Measurements from ENCODE around the gene ATP6V0A1. TPM values are rescaled to one million over a fixed set of nuclear protein-coding genes. Genes with fewer than 3 reads are reported as not detected.
"Not testable (repeated sequence)": the region's sequence is repeated elsewhere in the genome, so short reads cannot be mapped to it uniquely, and the experiment has no call there.

Gene ATP6V0A1
- 7.8 and 11.4 TPM in 2 replicates for total RNA-seq

DNA sequence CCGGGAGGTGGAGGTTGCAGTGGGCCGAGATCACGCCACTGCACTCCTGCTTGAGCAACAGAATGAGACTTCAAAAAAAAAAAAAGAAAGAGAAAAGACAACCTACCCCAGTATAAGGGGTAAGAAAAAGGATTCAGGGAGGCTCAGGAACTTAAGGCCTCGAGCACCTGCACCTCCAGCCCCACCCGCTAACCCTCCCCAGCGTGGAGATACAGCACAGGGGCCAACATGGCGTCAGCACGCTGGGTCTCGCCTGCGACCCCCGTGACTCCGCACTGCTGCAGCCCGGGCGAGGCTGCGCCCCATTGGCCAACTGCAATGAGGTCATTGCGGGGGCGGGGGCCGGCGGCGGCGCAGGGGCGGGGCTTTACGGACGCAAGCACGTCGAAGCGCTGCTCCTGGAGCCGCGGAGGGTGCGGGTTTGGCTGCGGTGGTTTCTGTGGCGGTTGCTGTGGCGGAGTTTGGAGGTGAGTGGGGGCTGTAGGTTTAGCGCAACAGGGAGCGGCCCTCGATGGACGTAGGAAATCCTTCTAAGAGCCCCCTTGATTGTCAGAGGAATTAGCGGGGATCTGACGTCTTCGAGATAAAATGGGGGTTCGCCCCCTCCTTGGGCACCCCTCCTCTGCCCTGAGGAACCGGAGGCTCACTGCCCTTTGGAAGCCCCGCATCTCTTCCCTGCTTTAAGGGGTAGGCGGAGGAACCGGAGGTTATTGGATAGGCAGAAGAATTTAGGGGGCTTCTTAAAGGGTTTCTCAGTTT is at the start of gene ATP6V0A1:
Gene ATP6V0A1 (plus strand): TSS at position 382 of the 759 bp plus-strand sequence. CDS start 2,017 bp downstream, outside the sequence.
- intact Hi-C loops (cut with micrococcal nuclease) = loop anchor here (1.0 kb wide), 1 partner anchor 59 kb away; no protein-coding TSS in a partner anchor

DNA sequence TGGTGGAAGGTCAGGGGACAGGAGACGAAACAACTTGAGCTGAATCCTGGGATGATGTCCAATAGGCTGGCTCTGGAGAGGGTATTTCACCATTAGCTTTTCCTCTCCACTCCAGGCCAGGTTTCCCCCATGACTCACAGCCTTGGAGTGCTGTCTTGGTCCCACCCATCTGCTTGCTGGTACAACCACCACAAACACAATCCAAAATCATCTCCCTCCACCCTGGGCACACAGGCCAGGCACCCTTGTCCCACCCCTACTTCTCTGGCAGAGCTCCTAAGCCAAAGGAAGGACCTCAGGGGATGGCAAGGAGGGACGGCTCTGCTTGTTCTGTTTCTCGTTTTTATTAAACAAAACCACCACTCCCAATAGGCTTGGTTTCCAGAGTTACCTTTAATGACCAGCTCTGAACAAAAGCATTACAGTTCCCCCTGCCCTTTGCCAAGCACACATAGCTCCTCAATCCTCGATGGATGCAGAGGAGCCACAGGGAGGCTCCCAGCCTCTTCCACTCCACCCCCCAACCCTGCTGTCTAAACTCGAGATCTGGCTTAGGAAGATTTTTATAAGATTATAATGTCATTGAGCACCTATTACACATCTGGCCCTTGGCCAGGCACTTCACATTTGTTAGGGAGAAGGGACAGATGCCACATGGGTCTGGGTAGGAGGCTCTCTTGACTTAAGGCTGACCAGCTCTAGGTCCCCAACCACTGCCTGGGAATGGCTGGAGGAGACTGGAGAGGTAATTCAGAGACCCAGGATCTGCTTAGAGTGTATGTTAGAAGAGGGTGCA is 49.0 kb upstream of the ATP6V0A1 start:
- intact Hi-C loops (cut with micrococcal nuclease) = no loop called here

DNA sequence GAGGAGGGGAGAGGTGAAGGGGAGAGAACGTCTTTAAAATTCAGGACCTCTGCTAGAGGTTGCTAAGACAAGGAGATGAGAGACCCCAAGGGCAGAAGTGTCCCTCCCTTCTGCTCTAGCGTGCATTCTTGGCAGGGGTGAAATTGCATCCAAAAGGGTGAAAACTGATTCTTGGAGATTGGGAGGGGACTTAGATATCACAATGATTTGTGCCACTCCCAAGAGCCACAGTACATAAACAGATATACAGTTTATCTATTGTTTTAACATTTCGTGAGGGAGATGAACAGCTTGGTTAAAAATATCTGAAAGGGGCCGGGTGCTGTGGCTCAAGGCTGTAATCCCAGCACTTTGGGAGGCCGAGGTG is 48.4 kb upstream of the ATP6V0A1 start:
- intact Hi-C loops (cut with micrococcal nuclease) = no loop called here

DNA sequence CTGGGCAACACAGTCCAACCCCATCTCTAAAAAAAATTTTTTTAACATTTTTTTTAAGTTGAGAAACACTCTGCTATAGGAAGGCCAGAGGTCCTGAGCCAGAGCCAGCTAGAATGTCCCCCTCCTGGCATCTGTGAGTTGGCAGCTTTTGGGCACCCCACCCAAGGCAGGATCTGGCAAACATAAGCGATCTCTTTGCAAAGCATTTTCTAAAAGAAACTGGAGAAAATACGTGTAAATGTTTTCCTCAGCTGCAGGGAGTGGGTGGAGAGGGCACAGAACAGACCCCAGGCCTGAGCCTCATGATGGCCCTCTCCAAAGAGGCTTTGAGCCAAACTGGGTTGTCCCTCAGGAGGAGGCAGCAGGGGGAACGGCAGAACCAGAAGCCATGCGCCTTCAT is 47.3 kb upstream of the ATP6V0A1 start:
- intact Hi-C loops (cut with micrococcal nuclease) = no loop called here

DNA sequence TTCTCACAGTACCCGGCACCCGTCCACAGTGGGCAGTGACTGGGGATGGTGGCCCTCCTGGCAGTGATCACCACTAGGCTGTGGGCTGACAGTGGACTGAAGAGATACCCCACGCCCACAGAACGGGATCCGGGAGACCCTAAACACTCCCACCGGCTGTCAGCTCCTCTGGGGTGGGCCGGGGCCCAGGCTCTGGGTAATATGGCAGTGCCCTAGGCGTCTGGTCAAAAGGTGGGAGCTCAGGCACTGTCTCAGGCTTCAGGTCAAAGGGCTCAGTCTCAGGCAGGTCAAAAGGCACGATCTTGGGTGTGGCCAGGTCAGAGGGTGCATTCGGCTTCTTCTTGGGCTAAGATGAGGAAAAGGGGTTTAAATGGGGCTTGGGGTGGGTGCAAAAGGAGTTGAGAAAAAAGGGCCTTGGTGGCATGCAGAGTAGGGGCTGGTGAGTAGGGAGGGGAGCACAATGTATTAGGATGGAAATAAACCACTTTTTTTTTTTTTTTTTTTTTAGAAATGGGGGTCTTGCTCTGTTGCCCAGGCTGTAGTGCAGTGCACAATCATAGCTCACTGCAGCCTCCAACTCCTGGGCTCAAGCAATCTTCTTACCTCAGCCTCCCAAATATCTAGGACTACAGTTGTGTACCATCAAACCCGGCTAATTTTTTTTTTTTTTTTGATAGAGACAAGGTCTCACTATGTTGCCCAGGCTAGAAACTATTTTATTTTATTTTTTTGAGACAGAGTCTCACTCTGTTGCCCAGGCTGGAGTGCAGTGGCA is 46.6 kb upstream of the ATP6V0A1 start:
- intact Hi-C loops (cut with micrococcal nuclease) = no loop called here

DNA sequence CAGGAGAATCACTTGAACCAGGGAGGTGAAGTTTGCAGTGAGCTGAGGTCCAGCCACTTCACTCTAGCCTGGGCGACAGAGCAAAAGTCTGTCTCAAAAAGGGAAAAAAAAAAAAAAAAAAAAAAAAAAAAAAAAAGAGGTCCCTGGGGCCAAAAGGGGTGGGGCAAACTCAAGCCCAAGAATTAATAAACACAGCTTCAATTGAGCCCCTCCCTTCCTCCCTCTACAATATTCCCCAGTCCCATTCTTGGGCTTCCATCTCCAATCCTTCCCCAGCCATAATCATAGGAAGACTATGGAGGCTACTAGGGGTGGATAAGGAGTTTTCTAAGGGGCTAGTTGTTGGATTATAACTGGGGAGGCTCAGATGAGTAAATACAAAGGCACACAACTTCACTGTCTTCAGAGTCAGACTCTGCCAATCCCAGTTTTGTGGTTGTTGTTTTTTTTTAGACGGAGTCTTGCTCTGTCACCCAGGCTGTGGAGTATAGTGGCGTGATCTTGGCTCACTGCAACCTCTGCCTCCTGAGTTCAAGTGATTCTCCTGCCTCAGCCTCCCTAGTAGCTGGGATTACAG is 45.1 kb upstream of the ATP6V0A1 start:
- intact Hi-C loops (cut with micrococcal nuclease) = no loop called here

DNA sequence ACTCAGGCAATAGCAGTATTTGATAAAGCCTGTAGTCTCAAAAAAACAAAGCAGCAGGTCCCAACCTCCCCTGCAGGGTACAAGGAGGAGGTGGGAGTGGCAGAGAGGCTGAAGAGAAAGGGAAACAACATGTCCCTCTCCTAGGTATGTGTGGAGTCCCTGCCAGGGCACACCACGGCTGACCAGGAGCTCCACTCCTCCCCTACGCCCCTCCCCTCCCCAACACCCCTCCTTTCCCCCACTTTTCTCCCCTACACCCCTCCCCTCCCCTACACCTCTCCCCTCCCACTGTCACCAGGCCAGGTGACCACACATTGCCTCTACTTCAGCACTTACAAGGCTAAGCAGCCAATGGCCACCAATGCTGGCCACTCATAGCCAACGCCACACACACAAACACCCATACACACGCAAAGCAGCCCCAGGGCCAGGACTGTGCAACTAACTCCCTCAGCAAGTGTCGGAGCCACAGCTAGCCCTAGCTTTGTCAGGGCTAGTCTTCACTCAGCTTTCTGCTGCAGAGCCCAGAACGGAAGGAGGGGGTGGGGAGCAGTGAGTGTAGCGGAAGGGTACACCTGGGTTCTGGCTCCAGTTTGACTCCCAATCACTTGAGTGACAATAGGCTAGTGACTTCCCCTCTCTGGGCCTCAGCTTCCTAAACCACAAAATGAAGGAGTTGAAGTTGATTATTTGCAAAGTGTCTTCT is 43.8 kb upstream of the ATP6V0A1 start:
- intact Hi-C loops (cut with micrococcal nuclease) = no loop called here

DNA sequence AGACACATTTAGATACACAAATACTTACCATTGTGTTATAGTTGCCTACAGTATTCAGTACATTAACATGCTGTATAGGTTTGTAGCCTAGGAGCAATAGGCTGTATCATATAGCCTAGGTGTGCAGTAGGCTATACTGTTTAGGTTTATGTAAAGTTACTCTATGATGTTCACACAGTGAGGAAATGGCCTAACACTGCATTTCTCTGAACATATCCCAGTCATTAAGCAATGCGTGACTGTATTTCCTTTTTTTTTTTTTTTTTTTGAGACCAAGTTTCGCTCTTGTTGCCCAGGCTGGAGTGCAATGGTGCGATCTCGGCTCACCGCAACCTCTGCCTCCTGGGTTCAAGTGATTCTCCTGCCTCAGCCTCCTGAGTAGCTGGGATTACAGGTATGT is 40.7 kb upstream of the ATP6V0A1 start:
- intact Hi-C loops (cut with micrococcal nuclease) = not testable (repeated sequence)

DNA sequence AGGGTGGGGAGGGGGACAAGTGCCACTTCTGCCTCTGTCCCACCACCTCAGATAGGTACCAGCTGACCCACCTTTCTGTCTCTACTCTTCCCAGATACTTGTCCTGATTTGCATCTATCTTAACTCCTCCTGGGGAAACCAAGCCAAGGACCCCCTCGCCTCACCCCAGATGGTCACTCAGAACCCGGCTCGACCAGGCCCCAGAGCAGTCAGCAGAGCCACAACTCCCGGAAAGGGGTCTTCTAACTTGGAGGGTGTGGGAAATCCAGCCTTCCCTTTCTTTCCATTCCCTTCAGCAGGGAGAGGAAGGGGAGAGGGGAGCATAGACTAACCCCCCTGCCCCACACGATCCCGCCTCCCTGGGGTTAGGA is 37.6 kb upstream of the ATP6V0A1 start:
- intact Hi-C loops (cut with micrococcal nuclease) = no loop called here

DNA sequence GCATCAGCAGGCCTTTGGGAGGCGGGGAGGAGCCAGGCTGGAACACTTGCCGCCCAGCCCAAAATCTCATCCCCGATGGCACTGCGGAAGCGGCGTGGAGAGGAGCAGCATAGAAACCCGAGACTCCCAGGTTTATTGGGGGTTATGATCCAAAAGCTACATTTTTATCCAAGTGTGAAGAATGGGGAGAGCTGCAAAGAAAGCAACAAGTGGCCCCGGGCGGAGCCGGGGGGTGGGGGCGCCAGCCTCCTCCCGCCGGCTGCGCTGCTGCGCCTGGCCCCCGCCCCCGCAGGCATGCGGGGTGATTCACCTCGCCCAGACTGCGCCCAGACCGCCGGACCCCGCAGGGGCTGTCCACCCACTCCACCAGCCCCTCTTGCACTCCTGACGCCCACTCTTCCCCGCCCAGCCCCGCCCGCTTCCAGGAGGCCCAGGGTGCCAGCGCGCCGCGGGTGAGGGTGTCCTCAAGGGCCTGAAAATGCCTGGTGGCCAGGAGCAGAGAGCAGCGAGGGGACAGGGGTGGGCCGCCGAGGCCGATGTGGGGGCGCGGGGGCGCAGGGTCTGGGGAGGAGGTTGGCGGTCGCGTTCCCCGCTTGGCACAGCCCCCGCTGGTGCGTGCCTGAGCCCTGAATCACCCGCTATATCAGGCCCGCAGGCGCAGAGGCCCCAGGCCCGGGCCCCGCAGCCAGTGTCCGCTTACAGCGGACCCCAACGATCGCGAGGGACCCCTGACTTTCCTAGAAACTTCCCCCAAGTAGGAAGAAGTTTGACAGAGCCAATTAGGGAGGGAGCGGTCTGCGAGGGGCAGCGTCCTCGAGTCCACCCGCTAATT is 37.0 kb upstream of the ATP6V0A1 start:
- intact Hi-C loops (cut with micrococcal nuclease) = no loop called here

DNA sequence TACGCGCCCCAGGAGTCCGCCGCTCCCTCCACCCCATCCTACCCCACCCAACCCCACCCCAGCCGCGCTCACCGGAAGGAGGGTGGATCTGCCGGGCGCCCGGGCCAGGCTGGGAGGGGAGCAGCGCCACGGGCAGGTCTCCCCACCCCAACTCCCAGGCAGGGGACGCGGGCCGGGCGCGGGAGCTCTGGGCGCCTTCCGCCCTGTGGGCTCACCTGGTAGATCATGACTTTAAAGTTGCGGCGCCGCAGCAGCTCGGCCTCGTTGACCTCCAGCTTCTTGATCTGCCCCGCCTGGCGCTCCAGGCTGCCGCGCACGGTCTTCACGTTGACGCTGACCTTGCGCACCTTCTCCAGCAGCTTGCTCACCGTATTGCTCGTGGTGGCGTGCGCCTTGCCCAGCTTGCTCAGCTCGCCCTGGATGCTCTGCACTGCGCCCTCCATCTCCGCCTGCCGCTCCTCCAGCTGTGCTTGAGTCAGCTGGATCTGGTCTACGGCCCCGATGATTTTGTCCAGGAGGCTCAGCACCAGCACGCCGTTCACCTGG is 36.2 kb upstream of the ATP6V0A1 start:
- intact Hi-C loops (cut with micrococcal nuclease) = no loop called here

DNA sequence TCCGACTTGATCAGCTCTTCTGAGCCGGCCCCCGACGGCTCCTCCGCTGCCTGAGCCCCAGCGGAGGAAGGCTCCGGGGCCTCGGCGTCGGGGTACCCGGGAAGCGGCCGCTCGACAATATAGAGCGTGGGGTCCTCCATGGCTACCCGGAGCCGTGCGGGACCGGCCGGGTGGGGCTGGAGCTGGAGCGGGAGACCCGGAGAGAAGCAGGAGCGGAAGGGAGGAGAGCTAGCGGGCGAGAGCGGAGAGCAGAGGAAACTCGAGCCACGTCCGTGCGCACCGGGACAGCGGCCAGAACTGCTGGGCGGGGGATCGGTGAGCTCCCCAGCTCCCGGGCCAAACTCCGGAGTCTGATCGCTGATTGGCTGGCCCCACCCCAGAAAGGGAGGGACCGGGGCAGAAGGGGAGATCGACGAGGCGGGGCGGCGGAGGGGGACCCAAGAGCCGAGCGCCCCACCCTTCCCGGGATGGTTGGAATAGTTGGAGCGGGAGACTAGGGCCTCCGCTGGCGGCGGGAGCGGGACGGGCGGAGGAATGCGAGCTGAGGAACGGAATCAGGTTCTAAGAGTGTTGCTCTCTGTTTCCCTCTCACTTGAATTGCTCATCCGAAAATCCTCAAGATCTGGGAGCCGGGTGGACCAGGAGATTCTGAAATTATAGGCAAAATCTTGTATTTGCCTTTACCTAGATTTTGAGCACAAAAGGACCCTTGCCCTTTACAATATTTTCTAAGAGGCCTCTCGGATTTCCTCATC is 35.5 kb upstream of the ATP6V0A1 start, which contains the start of gene CAVIN1:
Gene CAVIN1 (minus strand): TSS at position 299 of the 755 bp plus-strand sequence. CDS start 159 bp downstream, at position 140.
- intact Hi-C loops (cut with micrococcal nuclease) = no loop called here

DNA sequence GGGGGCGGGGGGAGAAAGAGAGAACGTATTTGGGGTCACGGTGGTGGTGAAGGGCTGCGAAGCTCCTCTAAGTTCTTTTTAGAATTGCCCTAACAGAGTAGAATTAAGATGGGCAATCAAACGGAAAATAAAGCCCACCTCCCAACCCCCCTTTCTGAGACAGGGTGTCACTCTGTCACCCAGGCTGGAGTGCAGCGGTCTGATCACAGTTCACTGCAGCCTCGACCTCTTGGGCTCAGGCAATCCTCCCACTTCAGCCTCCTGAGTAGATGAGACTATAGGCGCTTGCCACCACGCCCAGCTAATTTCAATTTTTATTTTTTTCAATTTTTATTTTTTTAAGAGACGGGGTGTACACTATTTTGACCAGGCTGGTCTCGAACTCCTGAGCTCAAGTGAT is 34.9 kb upstream of the ATP6V0A1 start:
- intact Hi-C loops (cut with micrococcal nuclease) = no loop called here

DNA sequence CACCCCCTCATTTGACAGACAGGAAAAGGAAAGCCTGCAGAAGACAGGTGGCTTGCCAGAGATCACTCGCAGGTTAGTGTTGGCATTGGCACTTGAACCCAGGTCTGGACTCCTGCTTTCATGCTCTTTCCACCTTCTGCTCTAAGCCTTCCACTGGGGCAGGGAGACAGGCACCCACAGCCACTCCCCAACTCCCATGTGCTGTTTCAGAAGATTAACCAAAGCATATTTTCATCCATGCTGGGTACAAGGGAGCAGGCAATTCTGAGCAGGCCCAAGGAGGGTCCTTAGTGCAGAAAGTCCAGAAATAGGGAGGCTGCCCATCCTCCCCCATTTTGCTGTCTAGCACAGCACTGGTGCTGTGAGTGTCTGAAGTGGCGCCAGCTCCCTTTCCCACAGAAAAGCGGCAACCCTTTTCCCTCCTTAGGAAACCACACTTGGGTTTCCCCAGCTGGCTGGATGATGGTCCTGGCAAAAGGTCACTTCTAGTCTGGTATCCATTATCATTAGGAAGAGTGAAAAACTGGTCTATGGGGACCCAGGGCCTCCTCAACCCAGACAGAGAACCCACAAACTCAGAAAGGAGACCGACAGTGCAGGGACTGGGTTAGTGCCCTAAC is 33.6 kb upstream of the ATP6V0A1 start:
- intact Hi-C loops (cut with micrococcal nuclease) = no loop called here

DNA sequence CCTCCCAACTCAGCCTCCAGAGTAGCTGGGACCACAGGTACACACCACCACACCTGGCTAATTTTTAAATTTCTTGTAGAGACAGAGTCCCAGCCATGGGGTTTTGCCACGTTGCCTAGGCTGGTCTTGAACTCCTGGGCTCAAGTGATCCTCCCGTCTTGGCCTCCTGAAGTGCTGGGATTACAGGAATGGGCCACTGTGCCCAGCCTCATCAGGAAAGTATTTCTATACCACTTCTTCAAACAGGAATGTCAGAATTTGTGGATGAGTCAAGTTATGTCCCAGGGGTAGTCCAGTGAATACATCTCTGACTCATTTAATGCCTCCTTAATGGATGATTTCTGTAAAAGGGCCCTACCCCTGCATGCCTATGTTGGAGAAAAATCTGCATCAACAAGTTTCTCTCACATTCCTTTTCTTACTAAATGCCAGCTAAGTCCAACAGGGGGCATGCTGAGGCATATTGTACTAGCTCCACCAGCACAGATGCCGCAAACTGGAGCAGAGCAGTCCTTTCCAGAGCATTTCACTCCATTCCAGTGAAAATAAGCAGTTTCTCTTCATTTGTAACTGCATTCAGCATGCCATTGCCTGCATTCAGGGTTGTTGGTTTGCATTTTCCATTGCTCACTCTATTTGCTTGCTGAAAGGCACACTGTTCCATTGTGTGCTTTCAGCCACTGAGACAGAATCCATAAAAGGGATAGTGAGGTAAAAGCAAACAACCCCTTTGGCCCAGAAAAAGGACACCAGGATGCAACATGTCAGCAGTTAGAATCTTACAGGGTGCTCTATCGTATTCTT is 30.3 kb upstream of the ATP6V0A1 start:
- intact Hi-C loops (cut with micrococcal nuclease) = loop anchor here (1.0 kb wide), 2 partner anchors 89 to 99 kb away; no protein-coding TSS in a partner anchor

DNA sequence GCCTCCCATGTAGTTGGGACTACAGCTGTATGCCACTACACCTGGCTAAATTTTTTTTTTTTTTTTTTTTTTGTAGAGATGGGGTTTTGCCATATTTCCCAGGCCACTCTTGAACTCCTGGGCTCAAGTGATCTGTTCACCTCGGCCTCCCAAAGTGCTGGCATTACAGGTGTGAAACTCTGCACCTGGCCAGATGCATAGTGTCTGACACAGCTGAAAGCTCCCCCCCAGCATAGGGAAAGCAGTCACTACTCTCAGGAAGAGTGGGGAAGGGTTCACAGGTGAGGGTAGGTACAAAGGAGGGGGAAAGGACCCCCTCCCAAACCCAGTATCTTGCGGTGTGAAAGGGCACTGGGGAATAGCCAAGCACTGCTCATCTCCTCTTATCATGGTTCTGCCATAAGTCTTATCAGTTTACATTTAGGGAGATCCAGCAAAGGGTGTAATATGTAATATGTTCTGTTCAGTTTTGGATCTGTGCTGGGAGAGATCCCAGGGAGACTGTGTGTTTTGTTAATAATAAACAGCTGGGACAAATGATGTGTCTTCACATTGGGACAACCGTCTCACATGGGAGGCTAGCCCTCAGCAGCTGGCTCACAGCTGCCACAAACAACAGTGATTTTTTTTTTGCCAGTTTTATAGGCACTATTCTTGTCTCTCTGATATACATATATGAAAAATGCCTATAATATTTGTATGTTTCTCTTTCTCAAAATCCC is 28.8 kb upstream of the ATP6V0A1 start:
- intact Hi-C loops (cut with micrococcal nuclease) = no loop called here

DNA sequence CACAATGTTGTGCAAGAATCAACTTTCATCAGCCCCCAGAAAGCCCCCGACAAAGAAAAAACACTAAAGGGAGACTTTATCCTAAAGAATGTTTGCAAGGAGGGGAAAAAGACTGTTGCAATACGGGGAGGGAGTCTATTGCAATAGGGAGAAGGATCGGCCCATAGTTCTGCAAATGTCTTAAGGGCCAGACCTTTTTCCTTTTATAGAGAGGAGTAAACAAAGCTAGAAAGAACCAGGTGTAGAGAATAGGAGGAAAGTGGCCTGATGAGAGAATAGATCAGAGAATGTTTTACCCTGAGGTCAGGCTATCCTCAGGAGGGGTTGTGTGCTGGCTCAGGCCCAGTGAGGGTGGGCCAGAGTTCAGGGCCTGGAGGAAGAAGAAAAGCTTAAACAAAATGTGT is 26.9 kb upstream of the ATP6V0A1 start:
- intact Hi-C loops (cut with micrococcal nuclease) = no loop called here
